Muscle layer of duodenum (tissue), 2 donors: ENCODE measurements around the gene CALB2.

ENCODE experiments used
- H3K27ac ChIP-seq: one replicate; pipeline ENCODE4 v1.7.0; 2013; ENCODE audit warnings: mild to moderate bottlenecking, low read length
- H3K27me3 ChIP-seq: one replicate; pipeline ENCODE4 v1.7.0; 2013; ENCODE audit warnings: low read depth, mild to moderate bottlenecking, control low read depth, low read length
- H3K36me3 ChIP-seq, 2 donors: one replicate each; pipeline ENCODE4 v1.7.0; 2013; ENCODE audit warnings: low read length in 2 of 2, control low read depth in 1 of 2, mild to moderate bottlenecking in 1 of 2; ENCODE audit not compliant: insufficient read depth in 2 of 2, control insufficient read depth in 1 of 2
- H3K4me1 ChIP-seq, 2 donors: one replicate each; pipeline ENCODE4 v1.7.0; 2013; ENCODE audit warnings: low read length in 2 of 2, mild to moderate bottlenecking in 2 of 2, control low read depth in 1 of 2, moderate library complexity in 1 of 2; ENCODE audit not compliant: insufficient read depth in 2 of 2, control insufficient read depth in 1 of 2
- H3K4me3 ChIP-seq, 2 donors: one replicate each; pipeline ENCODE4 v1.7.0; 2013; ENCODE audit warnings: low read length in 2 of 2, low read depth in 1 of 2, mild to moderate bottlenecking in 1 of 2
- H3K9me3 ChIP-seq, 2 donors: one replicate each; pipeline ENCODE4 v1.7.0; 2013; ENCODE audit warnings: low read length in 2 of 2, control low read depth in 1 of 2, mild to moderate bottlenecking in 1 of 2; ENCODE audit not compliant: control insufficient read depth in 1 of 2
- donor health status: healthy.

The CALB2 gene

DNA sequence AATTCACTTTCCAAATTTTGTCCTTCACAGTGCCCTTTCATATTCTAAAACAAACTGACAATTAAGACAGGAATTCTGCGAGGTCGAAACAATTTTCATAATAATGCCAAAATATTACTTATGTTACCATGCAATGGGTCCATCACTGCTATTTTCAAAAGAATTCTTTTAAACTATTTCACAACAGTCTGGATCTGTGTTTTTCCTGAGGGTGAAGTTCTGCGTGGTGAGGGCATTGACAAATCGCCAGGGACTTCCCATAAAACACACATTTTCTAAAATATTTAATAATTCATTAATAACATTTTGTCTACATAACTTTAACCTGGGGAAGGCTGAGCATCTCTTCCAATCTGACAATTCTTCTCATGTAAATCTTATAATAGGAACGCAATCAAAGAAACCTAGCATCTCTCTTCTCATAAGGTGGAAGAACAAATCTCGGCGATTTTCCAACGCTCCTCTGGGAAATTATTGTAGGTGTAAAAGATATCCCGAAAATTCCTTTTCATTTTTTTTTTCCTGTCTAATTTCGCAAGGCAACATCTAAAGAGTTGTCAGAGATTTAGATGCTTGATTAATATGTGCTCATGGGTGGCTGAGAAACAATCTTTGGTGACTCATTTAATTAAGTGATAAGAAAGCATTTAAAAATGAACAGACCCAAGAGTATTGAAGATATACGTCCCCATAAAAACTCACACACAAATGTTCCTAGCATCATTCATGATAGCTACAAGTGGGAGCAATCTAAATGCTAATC is 41.5 kb downstream of the CALB2 start:
- Histone ChIP-seq H3K9me3 (peaks cover 0 to 2% of the 10 kb centered on the region in 2 donors), H3K27ac (no peak overlapping the region), H3K36me3 (no peaks in the 10 kb centered on the region), H3K27me3 (no peaks in the 10 kb centered on the region), H3K4me3 (no peak overlapping the region), H3K4me1 (no peaks in the 10 kb centered on the region)

DNA sequence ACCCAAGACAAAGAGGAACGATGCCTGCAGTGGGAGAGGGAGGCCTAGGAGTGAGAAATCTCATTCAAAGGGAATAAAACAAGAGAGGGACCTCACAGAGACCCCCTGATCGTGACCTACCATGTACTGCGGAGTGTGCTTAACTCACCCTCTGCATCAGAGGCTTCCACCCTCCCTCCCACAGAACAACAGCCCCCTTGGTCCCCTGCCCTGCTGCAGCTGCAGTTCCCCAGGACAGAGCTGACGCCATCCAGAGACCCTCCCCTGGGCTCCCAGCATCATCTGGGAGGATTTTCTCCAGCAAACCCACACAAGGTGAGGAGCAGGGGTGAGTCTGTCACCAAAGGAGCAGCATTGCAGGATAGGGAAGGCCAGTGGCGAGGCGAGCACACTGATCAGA is 43.5 kb downstream of the CALB2 start:
- peaks cover 0 to 2% of the 10 kb centered on the region in 2 donors for H3K9me3 ChIP-seq
- H3K4me3 ChIP-seq, result no peak overlapping the region
- no peaks in the 10 kb centered on the region for H3K4me1 ChIP-seq
- H3K36me3 ChIP-seq, result no peaks in the 10 kb centered on the region
- H3K27ac ChIP-seq, result no peak overlapping the region
- no peaks in the 10 kb centered on the region for H3K27me3 ChIP-seq

DNA sequence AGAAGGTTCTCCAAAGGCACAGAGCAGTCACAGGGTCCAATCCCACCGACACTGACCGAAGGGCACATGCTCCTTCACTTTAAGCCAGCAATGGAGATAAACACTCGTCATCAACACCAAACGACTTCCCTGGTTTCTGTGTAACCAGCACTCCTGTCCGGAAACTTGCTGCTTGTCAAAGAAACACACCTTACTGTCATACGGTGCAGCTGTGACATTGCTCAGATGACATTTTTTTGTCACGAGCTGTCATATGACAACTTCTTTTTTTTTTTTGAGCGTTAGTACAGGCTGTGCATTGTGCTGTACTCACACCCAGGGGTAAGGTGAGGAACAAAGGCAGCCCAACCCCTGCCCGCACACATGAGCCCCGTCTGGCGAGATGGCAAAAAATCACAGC is 44.2 kb downstream of the CALB2 start:
- H3K4me1 ChIP-seq, result no peaks in the 10 kb centered on the region
- no peaks in the 10 kb centered on the region for H3K27me3 ChIP-seq
- peaks cover 0 to 2% of the 10 kb centered on the region in 2 donors for H3K9me3 ChIP-seq
- H3K36me3 ChIP-seq, result no peaks in the 10 kb centered on the region
- no peak overlapping the region for H3K4me3 ChIP-seq
- no peak overlapping the region for H3K27ac ChIP-seq

DNA sequence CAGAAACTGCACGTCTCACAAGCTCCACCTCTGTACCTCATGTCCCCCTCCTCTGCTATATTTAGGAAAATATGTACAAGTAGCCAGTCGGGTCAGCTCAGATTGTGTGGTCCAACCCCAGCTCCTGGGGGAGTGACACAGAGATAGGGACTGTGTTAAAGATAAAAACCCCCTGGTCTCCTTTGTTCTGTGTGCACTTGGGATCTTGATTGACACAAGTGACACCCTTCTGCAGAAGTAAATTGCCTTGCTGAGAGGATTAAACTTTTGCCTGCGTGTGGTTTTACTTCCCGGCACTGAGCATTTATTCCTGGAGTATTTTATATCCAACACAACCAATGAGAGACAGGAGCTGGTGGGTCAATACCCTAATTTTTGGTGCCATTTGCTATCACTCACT is 45.8 kb downstream of the CALB2 start:
- H3K4me1 ChIP-seq, result no peaks in the 10 kb centered on the region
- H3K27ac ChIP-seq, result no peak overlapping the region
- H3K27me3 ChIP-seq, result no peaks in the 10 kb centered on the region
- H3K36me3 ChIP-seq, result no peaks in the 10 kb centered on the region
- no peak overlapping the region for H3K4me3 ChIP-seq
- peaks cover 0 to 2% of the 10 kb centered on the region in 2 donors for H3K9me3 ChIP-seq

DNA sequence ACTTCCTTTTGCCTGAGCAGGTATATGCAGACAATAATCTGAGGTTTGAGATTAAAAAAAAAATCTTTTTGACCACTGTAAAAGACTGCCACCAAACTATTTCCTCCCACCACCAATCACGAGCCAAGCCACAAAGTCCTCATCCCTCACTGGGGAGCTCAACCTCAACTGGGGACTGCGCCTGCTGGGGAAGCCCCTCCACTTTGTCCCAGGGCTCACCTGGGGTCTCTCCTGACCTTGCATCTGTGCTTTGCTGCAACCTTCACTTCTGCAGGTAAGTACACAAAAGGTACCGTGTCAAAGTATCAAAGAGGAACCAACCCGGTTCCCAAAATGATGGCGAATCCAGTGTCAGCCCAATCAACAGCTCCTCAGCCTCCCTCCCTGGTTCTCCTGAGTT is 47.8 kb downstream of the CALB2 start:
- Histone ChIP-seq H3K4me3 (no peak overlapping the region), H3K9me3 (peaks cover 0 to 2% of the 10 kb centered on the region in 2 donors), H3K36me3 (no peaks in the 10 kb centered on the region), H3K27me3 (no peaks in the 10 kb centered on the region), H3K4me1 (no peaks in the 10 kb centered on the region), H3K27ac (no peak overlapping the region)

DNA sequence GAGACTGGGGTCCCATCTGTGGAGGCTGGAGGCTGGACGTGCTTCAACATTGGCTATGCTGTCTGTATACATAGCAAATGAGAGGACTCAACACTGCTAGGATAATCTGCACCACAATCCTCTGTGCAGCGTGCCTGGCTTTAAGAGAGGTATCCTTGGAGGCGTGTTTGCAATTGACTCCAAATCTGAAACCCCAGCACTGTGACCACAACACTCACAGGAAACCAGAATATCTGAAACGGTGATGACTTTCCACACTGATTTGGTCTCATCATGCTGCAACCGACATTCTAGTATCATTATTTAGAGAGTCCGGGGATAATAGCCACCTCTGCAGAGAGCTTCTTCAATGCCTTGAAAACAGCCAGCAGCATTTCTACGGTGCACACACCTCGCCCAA is 48.2 kb downstream of the CALB2 start:
- Histone ChIP-seq H3K27me3 (no peaks in the 10 kb centered on the region), H3K27ac (no peak overlapping the region), H3K9me3 (peaks cover 0 to 2% of the 10 kb centered on the region in 2 donors), H3K36me3 (no peaks in the 10 kb centered on the region), H3K4me3 (no peak overlapping the region), H3K4me1 (no peaks in the 10 kb centered on the region)

DNA sequence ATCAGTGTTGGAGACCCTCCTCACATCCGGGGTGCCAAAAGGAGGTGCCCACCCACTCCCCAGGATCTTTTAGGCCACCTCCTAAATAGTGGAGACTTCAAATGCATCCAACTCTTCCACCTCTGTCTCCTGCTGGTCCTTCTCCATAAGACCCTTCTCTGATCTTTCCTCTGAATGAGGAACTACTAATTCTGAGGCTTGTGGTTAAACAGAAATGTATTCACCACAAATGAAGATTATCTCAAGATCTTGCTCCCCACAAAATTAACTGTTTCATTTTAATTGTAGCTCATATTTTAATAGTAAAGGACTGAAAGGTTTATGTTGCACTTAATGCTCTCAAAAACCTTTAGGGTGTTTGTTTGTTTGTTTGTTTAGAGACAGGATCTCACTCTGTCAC is 49.2 kb downstream of the CALB2 start:
- Histone ChIP-seq H3K27ac (no peak overlapping the region), H3K4me1 (peaks cover 0 to 7% of the 10 kb centered on the region in 2 donors), H3K36me3 (no peaks in the 10 kb centered on the region), H3K9me3 (peaks cover 0 to 2% of the 10 kb centered on the region in 2 donors), H3K4me3 (no peak overlapping the region), H3K27me3 (no peaks in the 10 kb centered on the region)

DNA sequence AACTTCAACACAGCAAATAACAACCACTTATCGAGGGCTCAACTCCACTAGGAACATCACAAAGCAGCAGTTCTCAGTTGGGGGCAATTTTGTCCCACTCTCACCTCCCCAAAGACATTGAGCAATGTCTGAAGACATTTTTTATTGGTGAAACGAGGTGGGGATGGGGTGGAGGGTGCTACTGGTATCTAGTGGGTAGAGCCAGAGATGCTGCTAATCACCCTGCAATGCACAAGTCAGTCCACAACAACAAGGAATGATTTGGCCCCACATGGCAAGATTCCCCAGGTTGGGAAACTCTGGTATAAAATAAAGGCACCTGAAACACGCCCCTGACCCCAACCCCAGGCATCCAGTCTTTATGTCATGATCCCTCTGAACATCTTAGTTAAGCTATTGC is 50.0 kb downstream of the CALB2 start:
- no peak overlapping the region for H3K4me3 ChIP-seq
- peaks cover 0 to 7% of the 10 kb centered on the region in 2 donors for H3K4me1 ChIP-seq
- H3K27me3 ChIP-seq, result no peaks in the 10 kb centered on the region
- H3K27ac ChIP-seq, result no peak overlapping the region
- no peaks in the 10 kb centered on the region for H3K36me3 ChIP-seq
- peaks cover 0 to 2% of the 10 kb centered on the region in 2 donors for H3K9me3 ChIP-seq

DNA sequence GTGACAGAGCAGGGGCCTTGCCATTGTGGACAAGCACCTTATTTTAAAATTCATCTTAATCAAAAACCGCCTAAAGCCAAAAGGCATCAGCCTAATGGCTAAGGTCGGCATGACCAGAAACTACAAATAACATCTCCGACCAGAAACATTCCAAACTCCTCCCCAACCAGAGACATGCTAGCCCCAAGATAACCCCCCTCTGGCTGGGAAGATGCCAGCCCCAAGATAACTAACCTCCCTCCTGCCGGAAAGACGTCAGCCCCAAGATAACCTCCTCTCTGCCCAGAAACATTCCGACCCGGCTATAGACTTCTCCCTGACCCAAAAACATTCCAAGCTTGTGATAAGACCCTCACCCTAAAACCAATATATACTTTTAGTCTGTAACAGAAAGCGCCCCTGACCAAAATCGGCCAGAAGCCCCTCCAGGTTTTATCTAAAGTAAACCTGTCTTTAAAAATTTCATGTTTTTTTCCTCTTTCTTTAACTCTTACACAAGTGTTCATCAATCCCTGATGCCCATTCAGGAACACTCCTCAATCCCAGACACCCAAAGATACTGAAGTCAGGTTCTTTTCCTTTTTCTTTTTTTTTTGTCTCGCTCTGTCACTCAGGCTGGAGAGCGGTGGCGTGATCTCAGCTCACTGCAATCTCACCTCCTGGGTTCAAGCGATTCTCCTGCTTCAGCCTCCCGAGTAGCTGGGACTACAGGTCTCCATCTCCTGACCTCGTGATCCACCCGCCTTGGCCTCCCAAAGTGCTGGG is 50.7 kb downstream of the CALB2 start:
- H3K36me3 ChIP-seq, result no peaks in the 10 kb centered on the region
- no peak overlapping the region for H3K27ac ChIP-seq
- peaks cover 0 to 7% of the 10 kb centered on the region in 2 donors for H3K4me1 ChIP-seq
- H3K4me3 ChIP-seq, result no peak overlapping the region
- H3K27me3 ChIP-seq, result no peaks in the 10 kb centered on the region
- no peaks in the 10 kb centered on the region for H3K9me3 ChIP-seq

DNA sequence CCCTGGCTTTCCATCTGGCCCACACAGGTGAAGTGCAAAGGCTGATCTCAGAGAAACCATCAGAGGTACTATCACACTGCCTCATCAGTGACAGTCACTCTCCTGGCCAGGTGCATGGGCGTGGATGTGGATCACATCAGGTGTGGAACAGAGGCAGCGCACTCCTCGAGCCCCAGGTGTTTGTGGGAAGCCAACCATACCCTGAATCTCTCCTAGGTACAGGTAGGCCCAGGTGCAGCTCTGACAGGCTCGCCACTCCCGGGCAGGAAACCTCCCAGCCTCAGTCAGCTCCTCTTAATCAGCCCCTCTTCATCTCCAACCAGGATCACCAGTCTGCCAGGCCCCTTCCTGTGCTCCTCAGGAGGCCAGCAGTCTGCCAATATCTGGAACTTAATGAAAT is 51.6 kb downstream of the CALB2 start:
- peaks cover 0 to 7% of the 10 kb centered on the region in 2 donors for H3K4me1 ChIP-seq
- H3K27ac ChIP-seq, result no peak overlapping the region
- no peak overlapping the region for H3K4me3 ChIP-seq
- H3K36me3 ChIP-seq, result no peaks in the 10 kb centered on the region
- no peaks in the 10 kb centered on the region for H3K27me3 ChIP-seq
- no peaks in the 10 kb centered on the region for H3K9me3 ChIP-seq

DNA sequence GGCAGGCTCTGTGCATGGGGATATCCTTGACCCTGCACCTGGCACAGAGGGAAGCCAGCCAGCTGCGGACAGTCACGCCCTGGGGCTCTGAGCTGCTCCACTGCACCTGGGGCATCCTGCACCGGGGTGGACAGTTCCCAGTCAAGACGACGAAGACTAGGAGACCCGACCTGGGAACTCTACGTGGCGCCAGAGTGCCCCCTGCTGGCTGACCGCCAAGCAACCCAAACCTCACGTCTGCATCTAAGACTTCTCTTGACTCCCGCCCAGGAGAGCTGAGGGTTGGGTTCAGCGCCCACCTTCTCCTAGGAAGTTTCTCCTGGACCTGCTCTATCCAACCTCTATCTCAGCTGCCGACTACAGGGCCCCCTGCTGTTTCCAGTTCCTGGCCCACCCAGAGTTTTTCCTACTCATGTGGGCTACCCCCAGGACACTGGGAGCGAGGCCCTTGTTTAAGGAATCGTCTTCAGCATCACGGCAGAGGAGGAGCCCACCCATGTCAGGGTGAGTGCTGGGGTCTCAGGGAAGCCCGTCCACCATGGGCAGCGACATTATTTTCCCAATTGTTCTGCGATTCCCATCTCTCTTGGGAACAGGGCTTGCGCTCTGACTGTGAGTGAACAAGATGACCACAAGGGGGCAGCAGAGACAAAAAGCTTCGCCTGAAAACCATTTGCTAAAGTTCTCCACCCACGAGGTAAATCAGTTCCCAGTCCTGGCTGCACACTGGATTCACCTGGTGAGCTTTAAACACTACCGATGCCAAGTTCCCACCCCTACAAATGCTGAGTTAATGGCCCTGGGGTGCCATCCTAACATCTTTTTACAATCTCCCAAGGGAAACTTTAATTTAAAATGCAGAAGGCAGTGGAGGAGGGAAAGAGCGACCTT is 54.0 kb downstream of the CALB2 start:
- Histone ChIP-seq H3K4me1 (peaks cover 0 to 7% of the 10 kb centered on the region in 2 donors), H3K9me3 (no peaks in the 10 kb centered on the region), H3K36me3 (no peaks in the 10 kb centered on the region), H3K4me3 (no peak overlapping the region), H3K27me3 (no peaks in the 10 kb centered on the region), H3K27ac (no peak overlapping the region)
